Left ventricle myocardium inferior (tissue), 1 donor: ENCODE measurements around the gene MYCN. TPM values are rescaled to one million over a fixed set of nuclear protein-coding genes. Genes with fewer than 3 reads are reported as not detected.

Experiments
- DNase-seq: peaks from one replicate; pipeline ENCODE4 v3.0.0-alpha.2; 2020
- H3K27ac ChIP-seq: fragments of 200-600 bp; replicated peaks from 2 replicates; pipeline ENCODE4 v1.8.0; 2021
- H3K27me3 ChIP-seq: fragments of 200-600 bp; 2 replicates; pipeline ENCODE4 v1.8.0; 2021; ENCODE audit warnings: low read depth
- H3K36me3 ChIP-seq: fragments of 200-600 bp; 2 replicates; pipeline ENCODE4 v1.8.0; 2021
- H3K4me1 ChIP-seq: fragments of 200-600 bp; 2 replicates; pipeline ENCODE4 v1.8.0; 2021
- H3K4me3 ChIP-seq: fragments of 200-600 bp; 2 replicates; pipeline ENCODE4 v1.8.0; 2021; ENCODE audit warnings: mild to moderate bottlenecking, moderate library complexity
- H3K9me3 ChIP-seq: fragments of 200-600 bp; replicated peaks from 2 replicates; pipeline ENCODE4 v1.8.0; 2021
- CTCF ChIP-seq: fragments of 200-600 bp; IDR thresholded peaks from 2 replicates; pipeline ENCODE4 v1.8.0; 2021; ENCODE audit warnings: antibody characterized with exemption, mild to moderate bottlenecking, borderline replicate concordance
- intact Hi-C: fragments of 100-400 bp; cut with micrococcal nuclease; formaldehyde crosslinking; loops from one replicate; pipeline ENCODE4 v1.11.0; 2022
- total RNA-seq: library from RNA; stranded (reverse); fragmentation: NEBNext Ultra II Directional; extraction: Animal tissue kit (Norgen Biotek cat#: 25700); gene quantifications from one replicate; pipeline ENCODE4 v1.2.1, GENCODE V29; 2021
- donor health status: DM: no; HTN: yes; CAD: no; lungs with severe emphysema.

The MYCN gene
- total RNA-seq, 1 donor from 2014 or later: 0.38 TPM

- Histone ChIP-seq H3K4me1 (no peaks in the 10 kb centered on the region), H3K9me3 (no peaks in the 10 kb centered on the region), H3K4me3 (no peak overlapping the region), H3K27me3 (peaks cover 4% of the 10 kb centered on the region), H3K27ac (no peak overlapping the region), H3K36me3 (no peaks in the 10 kb centered on the region)
- DNase-seq: no peak
- intact Hi-C loops: no loop called here
- no peak for TF ChIP-seq CTCF
These were observed 15.1 kb downstream of the MYCN start for GRCh38 chr2:15955232-15955988.

GRCh38 chr2:15956230-15956629, 15.9 kb downstream of the MYCN start:
- H3K27ac ChIP-seq: no peak overlapping the region
- no peaks in the 10 kb centered on the region for H3K9me3 ChIP-seq
- DNase-seq: no peak
- intact Hi-C loops: no loop called here
- H3K27me3 ChIP-seq: peaks cover 4% of the 10 kb centered on the region
- no peaks in the 10 kb centered on the region for H3K36me3 ChIP-seq
- H3K4me1 ChIP-seq: no peaks in the 10 kb centered on the region
- H3K4me3 ChIP-seq: no peak overlapping the region
- no peak for TF ChIP-seq CTCF

- intact Hi-C loops: no loop called here
- no peaks in the 10 kb centered on the region for H3K4me1 ChIP-seq
- H3K9me3 ChIP-seq: peaks cover under 1% of the 10 kb centered on the region
- no peak for DNase-seq
- TF ChIP-seq CTCF: no peak
- no peaks in the 10 kb centered on the region for H3K36me3 ChIP-seq
- no peak overlapping the region for H3K4me3 ChIP-seq
- no peak overlapping the region for H3K27ac ChIP-seq
- H3K27me3 ChIP-seq: peaks cover 4% of the 10 kb centered on the region
These were observed 16.7 kb downstream of the MYCN start for GRCh38 chr2:15956751-15957736.

- Histone ChIP-seq H3K36me3 (no peaks in the 10 kb centered on the region), H3K27me3 (peaks cover 4% of the 10 kb centered on the region), H3K27ac (no peak overlapping the region), H3K4me3 (no peak overlapping the region), H3K4me1 (no peaks in the 10 kb centered on the region), H3K9me3 (peaks cover 6% of the 10 kb centered on the region)
- no peak for TF ChIP-seq CTCF
- no peak for DNase-seq
- intact Hi-C loops: no loop called here
These were observed 17.7 kb downstream of the MYCN start for GRCh38 chr2:15957881-15958713.
